DLD1 (cell line): ENCODE data around the gene C11orf68.

Source experiments
- in situ Hi-C: cut with HindIII; loops from 2 replicates; pipeline ENCODE4 v1.10.0; 2017; ENCODE audit warnings: low sequenced_read_pairs

C11orf68 gene

GRCh38 chr11:65944767-65945166 lies 25.9 kb upstream of the C11orf68 start:
- in situ Hi-C loops: no loop called here

- in situ Hi-C loops: no loop called here
Measured at GRCh38 chr11:65944191-65944590, 25.3 kb upstream of the C11orf68 start.

DNA sequence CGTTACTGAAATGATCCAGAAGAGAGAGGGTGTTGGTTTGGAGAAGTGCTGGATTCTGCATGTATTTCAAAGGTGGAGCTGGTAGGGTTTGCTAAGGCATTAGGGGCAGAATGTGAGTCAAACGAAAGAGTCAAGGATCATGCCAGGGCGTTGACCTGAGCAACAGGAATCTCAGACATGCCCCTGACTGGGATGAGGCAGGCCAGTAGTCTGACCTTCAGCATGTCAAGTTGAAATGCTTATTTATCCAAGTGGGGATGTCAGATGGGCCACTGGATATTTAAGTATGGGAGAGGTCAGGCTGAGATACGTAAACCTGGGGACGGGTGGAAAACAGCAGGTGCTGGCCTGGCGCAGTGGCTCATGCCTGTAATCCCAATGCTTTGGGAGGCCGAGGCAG lies 23.7 kb upstream of the C11orf68 start:
- in situ Hi-C loops: no loop called here

DNA sequence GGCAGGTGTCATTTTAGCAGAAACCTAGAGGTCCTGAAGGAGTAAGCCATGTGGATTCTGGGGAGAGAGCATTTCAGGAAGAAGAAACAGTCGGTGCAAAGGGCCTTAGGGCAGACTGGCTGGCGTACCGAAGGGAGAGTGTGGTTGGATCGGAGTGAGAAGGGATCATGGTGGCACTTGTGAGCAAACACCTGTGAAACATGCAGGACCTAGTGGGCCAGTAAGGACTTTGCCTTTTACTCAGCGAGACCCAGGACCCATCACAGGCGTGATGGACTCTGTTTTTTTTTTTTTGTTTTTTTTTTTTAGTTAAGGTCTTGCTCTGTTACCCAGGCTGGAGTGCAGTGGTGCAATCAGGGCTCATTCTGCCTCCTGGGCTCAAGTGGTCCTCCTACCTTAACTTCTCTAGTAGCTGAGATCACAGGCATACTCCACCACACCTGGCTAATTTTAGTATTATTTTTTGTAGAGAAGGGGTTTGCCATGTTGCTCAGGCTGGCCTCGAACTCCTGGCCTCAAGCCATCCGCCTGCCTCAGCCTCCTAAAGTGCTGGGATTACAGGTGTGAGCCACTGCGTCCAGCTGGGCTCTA lies 23.0 kb upstream of the C11orf68 start:
- in situ Hi-C loops: no loop called here

GRCh38 chr11:65937766-65938165 lies 18.9 kb upstream of the C11orf68 start:
- in situ Hi-C loops: no loop called here

GRCh38 chr11:65934014-65934413 lies 15.2 kb upstream of the C11orf68 start:
- in situ Hi-C loops: no loop called here

DNA sequence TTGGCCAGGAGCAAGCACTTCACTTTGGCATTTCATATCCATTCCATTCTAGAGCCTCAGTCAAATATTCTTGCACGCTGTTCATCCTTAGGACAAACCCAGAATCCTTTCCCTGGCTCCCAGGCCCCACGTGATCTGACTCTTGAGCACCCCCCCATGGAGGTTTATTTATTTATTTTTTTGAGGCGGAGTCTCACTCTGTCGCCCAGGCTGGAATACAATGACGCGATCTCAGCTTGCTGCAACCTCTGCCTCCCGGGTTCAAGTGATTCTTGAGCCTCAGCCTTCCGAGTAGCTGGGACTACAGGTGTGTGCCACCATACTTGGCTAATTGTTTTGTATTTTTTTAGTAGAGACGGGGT lies 13.7 kb upstream of the C11orf68 start:
- in situ Hi-C loops: no loop called here

DNA sequence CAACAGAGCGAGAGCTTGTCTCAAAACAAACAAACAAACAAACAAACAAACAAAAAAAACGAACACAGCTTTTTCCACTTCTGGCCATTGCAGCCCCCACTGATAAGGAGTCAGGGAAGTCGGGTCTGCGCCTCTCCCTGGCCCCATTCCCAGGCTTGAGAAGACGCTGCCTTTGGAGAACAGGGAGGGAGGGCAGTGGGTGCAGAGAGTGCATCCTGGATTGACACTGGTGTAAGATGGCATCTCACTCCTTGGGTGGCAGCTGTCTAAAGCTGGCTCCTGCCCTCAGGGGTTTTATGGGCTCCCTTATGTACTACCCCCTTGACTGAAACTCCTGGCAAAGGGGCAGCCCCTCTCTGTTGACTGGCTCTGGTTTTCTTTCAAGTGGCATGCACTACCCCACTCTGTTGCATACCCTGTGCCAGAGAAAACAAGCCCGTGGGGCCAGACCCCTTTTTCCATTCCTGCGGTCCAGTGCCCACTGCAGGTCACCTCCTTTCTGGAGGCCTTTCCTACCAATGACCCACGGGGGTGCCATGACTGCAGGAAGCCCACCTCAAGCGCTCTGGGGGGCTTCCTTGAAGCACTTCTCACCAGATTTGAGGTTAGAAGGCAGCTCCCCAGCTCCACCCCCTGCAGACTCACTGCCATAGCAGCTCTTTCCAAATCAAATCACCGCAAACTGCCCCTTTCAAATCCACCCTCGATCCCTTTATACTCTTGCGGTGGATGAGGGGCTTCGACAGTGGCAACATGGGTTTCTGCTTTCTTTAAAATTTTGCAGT lies 13.1 kb upstream of the C11orf68 start:
- in situ Hi-C loops: no loop called here

DNA sequence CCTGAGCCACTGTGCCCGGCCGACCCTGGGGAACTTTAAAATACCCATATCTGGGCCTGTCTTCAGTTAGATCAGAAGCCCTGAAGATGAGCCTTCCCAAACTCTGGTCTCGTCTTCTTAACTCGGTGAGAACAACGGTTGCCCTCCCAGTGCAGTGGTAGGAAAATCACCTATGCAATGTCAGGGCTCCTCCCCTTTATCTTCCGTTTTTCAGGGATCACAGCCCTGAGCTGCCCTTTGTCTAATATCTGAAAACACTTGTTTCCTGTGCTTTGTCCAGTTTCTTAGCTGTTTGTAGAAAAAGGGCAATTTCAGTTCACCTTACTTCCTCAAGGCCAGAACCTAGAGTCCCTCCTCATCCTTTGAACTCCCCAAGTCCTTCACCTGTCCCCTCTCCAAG lies 9.8 kb upstream of the C11orf68 start:
- in situ Hi-C loops: no loop called here

DNA sequence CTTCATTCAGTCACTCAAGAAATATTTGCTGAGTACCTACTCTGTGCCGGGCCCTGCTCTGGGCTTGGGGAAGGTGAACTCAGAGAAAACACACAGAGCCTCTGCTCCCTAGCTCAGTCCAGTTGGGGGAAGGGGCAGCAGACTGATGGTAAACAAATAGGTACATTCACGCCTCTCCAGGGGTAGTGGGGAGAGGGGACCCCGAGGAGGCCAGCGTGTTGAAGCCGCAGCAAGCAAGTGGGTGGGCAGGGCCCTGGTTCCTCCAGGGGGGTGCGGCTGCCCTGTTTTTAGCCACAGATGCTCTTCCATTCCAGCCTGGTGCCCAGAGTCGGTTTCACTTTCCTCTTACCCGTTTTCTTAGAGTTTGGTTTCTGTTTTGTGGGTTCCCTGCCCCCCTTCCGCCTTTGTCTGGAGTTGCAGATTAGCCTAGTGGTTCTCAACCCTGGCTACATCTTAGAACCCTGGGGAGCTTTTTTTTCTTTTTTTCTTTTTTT lies 9.1 kb upstream of the C11orf68 start:
- in situ Hi-C loops: no loop called here

DNA sequence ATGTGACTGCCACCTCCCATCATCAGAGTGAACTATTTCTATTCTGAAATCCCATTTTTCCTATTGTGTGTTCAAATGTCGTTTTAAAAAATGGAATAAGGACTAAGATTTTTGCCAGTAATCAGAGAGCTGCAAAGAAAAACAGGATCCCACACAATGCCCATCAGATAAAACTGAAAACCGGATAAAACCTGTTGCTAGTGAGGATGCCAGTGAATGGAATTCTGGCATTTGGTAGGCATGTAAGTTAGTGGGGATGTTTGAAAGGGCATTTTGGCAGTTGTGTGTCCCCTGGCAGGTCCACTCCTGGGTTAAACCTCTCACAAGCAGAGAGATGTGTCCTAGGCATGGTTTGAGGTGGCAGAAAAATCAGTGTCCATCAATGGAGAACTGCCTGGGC lies 6.5 kb upstream of the C11orf68 start:
- in situ Hi-C loops: no loop called here

DNA sequence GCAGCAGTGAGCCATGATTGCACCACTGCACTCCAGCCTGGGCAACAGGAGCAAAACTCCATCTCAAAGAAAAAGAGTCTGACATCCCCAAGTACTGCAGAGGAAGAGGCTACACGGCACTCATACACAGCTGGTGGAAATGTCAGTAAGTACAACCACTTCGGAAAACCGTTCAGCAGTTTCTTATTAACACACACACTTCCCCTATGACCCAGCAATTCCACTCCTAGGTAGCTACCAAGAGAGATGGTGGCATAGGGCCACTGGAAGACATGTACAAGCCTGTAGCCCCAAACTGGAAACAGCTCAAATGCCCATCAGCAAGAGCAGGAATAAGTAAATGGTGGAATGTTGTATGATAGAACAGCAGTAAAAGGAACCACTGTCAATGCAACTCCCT lies 3.7 kb upstream of the C11orf68 start:
- in situ Hi-C loops: no loop called here

DNA sequence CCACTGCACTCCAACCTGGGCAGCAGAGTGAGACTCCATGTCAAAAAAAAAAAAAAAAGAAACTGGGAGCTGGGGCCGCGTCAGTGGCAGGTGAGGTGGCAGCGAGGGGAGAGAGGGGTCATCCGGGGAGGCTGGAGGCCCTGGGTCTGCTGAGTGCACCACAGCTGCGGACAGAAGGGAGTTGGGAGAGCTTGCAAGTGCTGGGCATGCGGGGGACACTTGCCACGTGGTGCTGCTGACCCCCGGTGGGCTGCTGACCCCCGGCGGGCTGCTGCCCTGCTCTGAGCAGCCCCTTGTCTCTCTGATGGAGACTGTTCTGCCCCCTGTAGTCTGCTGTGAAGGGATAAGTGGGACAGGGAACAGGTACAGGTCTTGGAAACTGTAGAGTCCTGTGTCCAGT lies 3.0 kb upstream of the C11orf68 start:
- in situ Hi-C loops: no loop called here

DNA sequence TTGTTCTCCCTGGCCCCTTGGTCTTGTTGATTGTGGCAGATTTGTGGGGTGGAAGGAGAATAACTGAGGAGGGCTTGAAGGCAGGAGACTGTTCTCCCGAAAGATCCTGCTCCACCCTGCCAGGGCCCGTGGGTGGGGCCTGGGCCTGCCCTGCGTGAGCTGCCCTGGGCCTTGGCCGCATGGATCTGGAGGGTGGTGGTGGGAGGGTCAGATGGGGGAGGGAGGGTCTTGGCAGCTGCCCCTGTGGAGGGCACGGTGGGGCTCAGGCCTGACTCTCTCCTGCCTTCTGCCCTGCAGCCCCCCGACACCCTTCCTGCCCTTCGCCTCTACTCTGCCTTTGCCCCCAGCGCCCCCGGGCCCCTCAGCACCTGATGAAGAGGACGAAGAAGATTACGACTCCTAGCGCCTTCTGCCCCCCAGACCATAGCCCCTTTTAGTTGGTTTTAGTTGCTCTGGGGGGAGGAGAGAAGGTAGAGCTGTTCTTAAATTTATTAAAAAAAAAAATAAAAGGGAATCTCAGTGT lies 2.2 kb upstream of the C11orf68 start:
- in situ Hi-C loops: no loop called here

GRCh38 chr11:65920372-65920802 lies 1.5 kb upstream of the C11orf68 start:
- in situ Hi-C loops: no loop called here

- in situ Hi-C loops: no loop called here
Measured at GRCh38 chr11:65919573-65920371, 910 bp upstream of the C11orf68 start.

- in situ Hi-C loops: no loop called here
Measured at GRCh38 chr11:65919141-65919572, 295 bp upstream of the C11orf68 start, which contains the start of gene DRAP1. DRAP1 (plus strand) TSS chr11:65919426; CDS start chr11:65919502, 76 bp downstream.

DNA sequence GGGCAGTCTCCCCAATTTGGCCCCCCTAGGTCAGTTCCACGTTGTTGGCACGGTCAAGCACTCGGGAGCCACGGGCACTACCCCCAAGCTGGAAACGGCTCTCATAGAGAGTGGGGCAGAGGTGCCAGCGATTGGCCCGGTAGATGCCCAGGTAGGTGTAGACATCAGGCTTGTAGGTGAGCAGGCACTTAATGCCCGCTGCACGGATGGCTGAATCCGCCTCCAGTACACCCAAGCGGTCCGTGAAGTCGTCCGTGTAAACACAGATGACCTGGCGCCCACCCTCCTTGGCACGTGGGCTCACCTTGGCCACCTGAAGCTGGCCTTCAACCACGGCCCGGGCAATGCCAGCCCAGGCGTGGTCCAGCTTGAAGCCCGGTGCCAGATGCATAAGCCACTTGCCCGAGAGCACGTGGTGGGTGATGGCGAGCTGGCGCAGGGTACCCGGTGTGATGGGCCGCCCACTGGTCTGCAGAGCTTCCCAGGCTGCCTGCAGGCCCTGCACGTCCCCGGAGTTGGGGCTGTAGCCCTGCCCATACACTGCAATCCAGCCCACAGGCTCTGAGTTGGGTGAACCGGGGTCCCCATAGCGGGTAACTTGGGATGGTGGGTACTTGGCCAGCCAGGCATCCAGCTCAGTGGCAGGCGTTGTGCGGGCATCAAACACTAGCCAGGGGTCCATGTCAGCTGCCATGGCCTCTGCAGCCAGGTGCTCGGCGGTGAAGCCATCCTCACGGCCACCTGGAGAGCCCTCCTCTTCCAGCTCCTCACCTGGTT lies 1.2 kb downstream of the C11orf68 start:
- in situ Hi-C loops: no loop called here

- in situ Hi-C loops: no loop called here
Measured at GRCh38 chr11:65917077-65917433, 1.8 kb downstream of the C11orf68 start.

GRCh38 chr11:65916391-65916790 lies 2.5 kb downstream of the C11orf68 start:
- in situ Hi-C loops: no loop called here

- in situ Hi-C loops: no loop called here
Measured at GRCh38 chr11:65915821-65916251, 3.0 kb downstream of the C11orf68 start.
